Glomerular visceral epithelial cell (primary cell): Measurements from ENCODE around the gene KCTD16.
A peak's percentile ranks its signal among the peaks of the same experiment; 100 is the strongest.

Experiments
- DNase-seq: peaks from one replicate; pipeline ENCODE4 v3.0.0-alpha.2; 2016; ENCODE audit errors: extremely low spot score

Gene KCTD16

DNA sequence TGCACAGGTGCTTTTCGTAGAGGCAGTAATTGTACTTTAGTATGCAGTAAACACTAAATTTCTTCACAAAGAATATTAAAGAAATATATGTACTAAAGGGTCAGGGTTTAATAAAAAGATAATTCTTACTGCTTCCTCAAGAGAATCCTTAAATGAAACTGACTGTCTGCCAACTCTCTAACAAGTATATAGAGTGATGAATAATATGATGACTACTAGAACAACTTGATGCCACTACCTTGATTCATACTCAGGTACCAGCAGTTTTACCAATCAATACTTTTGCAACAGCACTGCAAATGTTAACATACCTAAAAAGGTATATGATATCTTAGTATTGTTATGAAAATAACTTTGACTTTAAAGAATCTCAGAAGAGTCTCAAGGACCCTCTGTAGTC lies 4.0 kb upstream of the KCTD16 start:
- DNase-seq = no peak

DNA sequence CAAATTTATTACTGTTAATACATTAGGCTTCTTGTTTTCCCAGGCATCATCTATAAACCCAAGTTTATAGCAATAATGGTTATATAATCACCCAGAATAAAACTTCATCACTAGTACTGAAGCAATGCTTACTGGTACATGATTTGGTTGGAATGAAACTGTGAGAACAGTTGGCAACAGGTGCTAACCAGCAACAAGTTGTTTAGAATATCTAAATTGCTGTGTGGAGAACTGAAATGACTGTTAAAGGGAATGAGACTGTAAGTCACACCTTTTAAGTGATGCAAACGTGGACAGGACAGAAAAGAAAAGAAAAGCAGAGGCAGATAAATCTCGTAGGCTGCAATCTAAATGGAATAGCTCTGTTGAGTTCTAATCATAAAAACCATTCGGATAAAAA lies 2.7 kb upstream of the KCTD16 start:
- no peak for DNase-seq

DNA sequence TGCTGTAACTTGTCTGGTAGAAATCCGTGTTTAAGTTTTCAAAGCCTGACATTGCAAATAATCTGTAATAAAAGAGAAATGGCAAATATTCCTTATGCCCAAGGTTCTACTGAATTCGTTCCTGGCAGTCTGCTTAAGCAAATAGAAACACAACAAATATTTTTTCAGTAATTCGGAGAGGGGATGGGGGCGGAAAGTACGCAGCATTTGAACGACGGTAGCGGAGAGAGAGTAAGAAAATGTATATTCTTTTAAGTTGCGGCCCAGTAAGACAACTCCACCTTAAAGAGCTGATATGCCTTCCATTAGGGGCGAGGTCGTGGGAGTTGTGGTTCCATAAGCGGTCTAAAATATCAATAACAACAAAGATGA lies 783 bp upstream of the KCTD16 start:
- no peak for DNase-seq

DNA sequence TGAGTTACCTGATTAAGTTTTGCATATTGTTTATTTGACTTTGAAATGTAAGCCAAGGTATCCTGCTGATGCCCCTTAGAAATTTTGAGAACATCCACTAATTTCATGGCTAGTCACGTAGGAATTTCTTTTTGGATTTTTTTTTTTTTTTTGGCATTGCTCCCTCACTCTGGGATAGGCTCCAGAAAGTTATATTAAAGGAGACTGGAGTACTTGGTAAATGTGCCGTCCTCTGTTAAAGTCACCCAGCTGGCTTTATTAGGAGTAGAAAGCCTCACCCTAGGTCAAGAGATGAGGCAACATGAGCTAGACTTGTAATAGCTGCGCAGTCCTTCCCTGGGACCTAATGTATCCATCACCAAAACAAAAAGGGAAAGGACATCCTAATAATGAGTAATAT lies 3.1 kb downstream of the KCTD16 start:
- no peak for DNase-seq

DNA sequence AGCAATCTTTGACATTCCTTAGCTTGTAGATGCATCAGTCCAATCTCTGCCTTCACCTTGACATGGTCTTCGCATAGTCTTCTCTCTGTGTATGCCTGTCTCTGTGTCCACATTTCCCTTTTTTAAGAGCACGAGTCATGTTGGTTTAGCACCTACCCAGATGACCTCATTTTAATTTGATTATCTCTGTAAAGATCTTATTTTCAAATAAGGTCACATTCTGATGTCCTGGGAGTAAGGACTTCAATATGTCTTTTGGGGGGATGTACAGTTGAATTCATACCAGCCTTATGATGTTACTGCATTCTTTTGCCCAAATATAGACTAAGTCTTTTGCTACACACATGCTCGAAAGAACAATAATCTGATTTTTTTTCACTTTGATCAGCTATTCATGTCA lies 6.9 kb downstream of the KCTD16 start:
- DNase-seq = no peak

DNA sequence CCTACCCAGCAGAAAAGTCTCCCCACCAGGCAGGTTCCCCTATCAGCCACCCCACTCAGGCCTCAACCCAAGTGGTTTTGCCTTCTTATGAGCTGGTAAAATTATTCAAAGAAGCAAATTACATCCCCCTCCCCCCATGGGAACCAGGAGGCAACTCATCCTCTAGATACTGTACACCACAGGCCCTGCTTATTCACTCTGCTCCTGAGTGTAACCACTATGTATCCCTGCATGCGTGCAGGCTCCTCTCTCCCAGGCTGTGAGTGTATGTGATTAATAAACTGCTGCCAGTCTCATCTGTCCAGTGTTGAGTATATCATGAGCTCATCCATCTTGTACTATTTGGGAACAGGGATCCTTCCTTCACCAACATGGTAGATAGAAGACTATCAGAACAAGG lies 8.6 kb downstream of the KCTD16 start:
- no peak for DNase-seq

DNA sequence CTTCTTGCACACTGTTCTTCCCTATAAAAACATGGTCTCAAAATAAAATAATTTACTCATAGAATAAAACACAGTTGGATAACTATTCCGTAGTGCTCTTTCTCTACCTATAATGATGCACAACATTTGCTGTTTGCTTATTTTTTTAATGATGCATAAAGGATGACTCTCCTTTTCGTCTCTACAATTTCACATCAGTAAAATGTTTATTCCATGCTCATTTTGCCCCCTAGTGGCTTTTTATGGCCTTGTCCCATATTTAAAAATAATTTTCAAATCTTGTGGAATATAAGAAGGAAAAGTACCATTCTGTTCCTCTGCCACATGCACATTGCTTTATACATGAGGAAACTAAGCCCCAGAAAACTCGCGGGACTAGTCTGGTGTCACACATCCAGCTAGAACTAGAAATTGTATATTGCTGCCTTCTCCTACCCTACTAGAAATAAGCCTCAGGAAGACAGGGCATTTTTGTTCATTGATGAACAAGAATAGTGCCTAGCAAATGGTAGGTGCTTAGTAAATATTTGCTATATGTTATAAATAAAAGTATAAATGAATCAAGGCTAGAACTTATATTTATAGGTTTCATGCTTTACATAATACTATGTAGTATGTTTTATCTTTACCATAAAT lies 12.7 kb downstream of the KCTD16 start:
- DNase-seq = peak; percentile 40

DNA sequence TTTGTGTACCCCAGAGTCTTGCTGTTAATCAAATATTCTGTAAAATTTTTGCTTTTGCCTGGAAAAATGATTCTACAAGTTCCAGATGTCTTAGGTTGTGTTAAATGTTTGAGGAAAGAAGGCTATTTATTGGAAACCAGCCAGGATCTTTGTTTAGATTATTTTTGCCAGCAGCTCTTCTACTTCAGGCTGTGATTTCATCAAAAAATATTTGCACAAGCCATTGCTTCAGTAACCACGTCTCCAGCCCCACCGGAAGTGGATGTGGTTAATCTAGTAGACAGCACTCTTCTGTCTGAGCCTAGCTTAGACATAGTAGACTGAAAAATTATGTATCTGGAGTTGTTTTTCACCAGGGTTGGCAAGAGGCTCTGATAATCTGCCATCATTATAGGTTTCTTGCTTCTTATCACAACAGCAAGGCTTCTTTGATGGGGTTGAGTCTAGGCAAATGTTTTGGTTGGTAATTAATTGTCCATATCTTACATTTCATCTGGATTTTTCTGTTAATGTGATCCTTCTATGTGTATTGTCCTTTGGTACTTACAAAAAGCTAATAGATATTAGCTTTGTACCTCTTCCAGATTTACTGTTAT lies 17.1 kb downstream of the KCTD16 start:
- peak; percentile 93 for DNase-seq

DNA sequence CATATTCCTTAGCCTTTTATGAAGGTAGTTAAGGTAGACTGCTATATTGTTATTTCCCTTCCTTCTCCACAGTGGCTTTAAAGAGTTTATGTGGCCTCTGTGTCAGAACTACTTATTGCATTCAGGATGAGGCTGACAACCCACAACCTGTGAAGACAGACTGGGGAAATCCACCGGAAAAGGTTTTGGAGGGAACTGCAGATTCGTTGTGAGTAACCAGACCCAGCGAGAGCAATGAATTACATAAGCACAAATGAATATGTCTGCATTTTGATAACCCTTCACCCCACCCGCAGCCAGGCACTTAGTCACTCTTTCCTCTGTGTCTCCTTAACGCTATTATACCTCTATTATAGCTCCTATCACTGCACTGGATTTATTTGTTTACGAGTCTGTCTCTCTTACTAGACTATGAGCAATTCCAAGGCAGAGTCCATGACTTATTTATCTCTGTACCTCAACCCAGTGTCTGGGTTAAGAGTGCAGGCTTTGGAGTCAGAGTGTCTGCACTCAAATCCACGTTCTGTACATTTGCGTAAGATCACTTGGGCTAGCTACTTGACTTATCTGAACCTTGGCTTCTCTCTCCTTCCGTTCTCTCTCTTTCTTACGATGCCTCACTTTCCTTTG lies 19.2 kb downstream of the KCTD16 start:
- peak; percentile 88 for DNase-seq

DNA sequence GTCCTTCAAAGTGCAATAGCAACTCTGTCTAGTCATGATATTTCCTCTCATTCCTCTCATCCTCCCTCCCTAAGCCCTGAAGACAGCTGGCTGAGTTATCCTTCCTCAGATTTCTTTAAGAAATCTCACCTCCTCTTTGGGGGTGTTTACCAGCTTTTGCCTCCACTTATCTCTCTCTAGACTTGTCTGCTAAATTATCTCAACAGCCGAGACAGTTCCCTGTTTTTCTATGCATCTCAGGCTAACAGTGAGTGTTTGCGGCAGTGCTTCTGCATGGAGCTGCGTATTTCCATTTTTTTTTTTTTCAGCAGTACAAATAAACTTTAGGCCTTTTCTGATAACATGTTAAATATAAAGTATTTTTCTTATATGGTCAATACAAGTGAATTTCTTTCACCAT lies 20.9 kb downstream of the KCTD16 start:
- no peak for DNase-seq

DNA sequence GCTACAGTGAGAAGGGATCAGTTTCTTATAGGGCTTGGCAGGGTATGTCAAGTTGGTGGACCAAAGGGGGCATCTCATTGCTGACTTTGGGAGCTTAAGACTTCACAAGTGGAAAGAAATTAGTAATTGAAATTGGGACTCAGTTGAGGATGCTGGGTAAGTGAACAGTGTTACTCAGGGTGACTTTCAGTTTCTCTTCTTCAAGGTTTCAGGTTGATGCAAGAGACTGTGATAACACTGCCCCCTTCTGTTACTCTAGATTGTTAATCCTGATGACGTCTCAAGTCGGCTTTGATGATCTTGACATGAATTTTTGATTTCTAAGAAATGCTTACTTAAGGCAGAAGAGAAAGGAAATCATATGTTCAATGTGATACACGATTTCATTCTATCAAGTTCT lies 21.3 kb downstream of the KCTD16 start:
- DNase-seq = peak; percentile 70

DNA sequence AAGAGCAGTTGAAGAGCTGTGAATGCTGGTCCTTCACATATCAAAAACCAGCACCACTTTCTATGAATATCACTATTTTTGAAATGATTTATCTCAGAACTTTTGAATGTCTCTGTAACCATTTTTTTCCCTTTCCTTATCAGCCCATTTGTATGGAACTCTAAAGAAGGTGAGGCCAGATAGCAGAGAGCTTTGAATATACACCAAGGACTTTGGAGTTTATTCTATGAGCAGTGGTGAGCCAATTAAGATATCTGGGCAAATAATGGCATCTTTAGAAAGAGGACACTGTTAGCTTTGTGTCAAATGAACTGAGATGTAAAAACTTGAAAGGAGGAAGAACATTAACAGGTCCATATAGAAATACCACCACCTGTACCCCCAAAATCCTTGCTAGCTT lies 22.0 kb downstream of the KCTD16 start:
- no peak for DNase-seq

DNA sequence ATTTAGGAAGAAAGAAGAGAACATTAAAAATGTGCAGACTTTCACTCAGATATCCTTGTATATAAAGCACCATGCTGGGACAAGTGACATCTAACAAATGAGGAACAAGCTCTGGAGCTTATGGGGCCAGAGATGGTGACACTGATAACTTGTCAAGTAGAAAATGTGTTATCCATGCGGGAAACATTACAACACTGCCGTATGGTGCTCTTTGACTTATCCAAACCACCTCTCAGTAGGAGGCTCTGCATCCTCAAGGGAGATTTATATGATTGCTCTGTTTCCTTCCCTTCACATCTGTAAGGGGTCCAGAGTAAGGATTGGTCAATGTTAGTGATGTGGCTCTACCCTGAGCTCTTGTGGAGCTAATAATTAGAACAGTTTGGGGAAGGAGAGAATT lies 23.5 kb downstream of the KCTD16 start:
- no peak for DNase-seq

DNA sequence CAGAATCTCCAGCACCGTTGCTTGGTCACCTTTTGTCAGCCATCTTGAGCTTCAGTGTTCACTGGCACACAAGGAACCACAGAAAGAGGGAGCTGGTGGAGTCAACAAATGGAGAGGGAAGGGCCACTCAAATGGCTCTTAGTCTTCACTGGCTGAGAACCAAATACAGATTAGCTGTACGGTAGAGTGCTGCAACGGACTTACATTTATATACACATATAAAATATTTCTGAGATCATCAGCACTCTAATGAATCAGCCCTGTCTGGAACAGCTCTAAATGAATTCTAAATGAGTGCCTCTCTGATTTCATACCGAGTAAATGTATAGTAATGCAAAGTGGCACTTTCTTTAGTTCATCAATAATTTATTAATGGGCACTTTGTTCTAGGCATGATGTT lies 24.8 kb downstream of the KCTD16 start:
- DNase-seq = no peak

DNA sequence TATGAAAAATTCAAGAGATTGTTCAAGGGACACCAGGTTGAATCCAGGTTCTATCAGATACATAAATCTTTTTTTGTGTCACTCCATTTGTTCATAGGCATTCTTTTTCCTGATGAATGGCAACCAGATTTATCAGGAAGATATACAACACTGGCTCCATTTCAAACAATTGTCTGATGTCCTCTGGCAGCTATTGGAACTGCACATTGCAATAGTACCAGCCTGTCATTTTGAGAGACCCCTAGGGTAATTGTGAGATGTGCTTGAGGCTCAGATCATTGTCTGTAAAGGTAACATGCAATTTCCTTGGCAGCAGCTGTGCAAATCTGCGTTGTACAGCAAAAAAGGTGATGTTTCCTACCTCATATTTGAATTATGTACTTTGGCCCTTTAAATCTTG lies 25.9 kb downstream of the KCTD16 start:
- no peak for DNase-seq

DNA sequence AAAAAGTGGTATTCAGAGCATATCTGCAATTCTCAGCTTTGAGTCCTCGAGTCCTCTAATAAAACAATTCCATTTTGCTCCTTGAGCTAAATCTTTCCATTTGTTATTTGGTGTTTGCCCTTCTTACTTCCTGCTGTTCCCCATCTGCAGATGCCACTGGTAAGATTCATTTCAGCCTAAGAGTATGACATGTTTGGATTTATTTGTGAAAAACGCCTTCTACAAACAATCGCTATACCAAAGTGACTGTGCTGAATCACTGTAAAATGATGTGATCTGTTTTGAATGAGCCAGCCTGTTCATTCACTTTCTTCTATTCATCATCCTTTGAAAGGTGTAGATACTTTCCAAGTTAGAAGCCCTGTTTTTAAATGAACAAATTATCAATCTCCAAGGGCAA lies 27.7 kb downstream of the KCTD16 start:
- no peak for DNase-seq

DNA sequence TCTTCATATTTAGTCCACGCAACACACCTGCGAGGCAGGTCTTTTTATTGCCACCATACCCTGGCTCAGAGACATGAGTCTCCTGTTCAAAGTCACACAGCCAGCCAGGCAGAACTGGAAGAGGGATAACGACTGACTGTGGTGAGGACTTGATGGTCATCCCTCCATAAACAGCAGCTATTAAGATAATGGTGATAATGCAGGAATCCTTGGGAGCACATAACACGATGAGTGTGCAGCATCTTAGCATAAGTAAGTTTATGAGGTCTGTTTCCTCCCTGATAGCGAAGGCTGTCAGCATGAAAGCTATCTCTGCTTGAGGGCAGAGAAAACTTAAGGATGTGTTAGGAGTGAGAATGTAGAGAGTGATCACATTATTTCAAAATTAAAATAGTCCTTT lies 30.9 kb downstream of the KCTD16 start:
- no peak for DNase-seq

DNA sequence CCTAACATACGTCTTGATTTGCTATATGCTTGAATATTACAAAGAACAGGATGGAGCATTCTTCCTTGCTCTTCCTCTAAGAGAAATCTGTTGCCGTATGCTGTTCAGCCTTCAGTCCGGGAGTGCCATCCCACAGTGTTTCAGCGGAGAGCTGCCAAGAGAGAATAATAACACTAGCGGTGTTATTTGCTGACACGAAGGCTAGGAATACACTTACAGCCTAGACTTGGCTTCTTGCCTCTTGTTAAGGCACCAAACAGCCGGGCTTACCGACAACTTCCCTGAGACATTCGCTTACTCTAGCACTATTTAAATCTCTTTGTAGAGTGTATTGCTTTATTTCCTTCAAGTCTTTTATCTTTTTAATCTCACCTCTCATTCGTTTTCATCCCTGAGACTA lies 31.4 kb downstream of the KCTD16 start:
- DNase-seq = no peak

DNA sequence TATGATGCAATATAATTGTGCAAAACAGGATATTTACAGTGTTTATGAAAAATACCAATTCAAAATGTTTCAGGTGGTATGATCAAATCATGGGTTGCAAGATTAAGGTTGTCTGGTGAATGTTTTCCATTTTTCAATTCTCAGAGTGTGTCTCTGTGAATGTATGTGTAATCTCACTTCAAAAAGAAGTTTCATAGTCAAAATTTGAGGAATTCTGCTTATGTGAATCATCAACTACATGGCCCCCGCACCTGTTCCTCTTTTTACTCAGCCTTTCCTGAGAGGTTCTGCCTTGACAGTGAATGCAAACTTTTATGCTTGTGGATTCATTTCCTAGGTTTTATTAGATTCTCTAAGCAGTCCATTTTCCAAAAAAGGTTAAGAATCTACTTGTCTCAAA lies 32.1 kb downstream of the KCTD16 start:
- no peak for DNase-seq

DNA sequence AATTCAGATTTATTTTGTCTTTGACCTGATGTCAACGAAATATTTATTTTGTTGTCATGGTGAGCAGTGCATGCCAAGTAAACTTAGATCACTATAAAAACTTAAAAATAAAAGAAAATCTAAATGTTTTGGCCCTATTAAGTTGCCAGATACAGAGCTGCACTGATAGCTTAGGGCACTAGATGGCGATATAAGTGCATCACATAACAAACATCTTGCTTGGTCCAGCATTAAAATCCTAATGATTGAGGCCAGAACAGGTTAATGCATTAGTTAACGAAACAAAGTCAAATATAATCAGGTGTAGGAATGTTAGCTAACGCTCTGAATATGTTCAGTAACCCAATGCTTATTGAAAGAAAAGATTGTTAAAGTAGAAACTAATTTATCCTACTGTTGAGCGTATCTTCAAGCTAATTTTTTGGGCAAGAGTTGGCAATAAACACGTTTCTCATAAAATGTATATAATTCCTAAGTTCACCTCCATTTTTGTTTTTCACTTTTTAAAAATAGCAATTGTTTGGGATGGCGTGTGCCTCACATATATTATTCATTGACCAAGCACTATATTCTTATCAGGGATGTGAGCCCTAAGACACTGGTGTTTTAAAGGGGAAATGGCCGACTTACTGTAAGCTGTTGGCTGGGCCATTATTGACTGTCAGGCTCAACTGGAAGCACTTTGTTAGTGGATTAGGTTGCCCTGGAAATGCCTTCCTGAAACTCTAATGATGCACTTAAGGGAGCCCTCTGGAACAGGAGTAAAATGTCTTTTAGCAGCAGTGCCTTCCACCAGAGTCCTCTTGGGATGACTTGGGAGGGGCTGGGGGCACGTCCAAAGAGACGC lies 33.3 kb downstream of the KCTD16 start:
- DNase-seq = peak; percentile 72

DNA sequence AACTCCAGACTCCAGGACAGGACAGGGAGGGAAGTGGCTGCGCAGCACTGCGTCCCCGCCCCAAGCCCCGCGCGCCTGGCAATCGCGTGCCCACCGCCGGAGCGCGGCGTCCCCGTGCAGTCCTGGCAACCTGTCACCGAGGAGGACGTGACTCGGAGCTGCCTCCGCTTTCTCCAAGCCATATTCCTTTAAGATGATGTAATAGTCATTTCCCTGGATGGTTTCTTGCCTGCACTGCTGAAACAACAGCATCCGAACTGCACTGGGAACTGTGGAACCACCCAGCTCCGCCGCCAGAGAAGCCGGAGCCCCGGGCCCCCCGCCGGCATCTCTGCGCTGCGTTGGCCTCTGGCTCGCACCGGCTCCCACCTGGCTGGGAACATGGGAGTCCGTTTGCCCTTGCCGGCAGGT lies 34.5 kb downstream of the KCTD16 start:
- DNase-seq = peak; percentile 65

DNA sequence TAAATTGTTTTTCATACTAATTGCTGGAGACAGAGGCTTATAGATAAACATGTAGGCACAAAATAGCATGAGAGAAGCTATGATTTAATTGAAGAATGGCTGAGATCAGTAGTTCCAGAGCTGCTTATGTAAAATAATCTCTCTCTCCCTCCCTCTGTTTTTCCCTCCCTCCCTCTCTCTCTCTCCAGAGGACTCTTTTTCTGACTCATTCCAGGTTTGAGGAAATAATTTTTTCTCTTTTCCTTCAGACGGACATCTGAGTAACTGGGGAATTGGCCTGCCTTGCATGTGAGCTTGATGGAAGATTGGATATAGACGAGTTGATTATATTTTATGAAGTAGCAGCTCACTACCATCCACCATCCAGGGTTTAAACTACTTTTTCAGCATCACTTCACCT lies 35.5 kb downstream of the KCTD16 start:
- no peak for DNase-seq
